ENCODE data around the gene PCDHGC5. TPM values are rescaled to one million over a fixed set of nuclear protein-coding genes. Genes with fewer than 3 reads are reported as not detected.

PCDHGC5 gene
- total and polyA plus RNA-seq, 2 donors from 2014 or later, result 1.4 TPM; not detected in 1

DNA sequence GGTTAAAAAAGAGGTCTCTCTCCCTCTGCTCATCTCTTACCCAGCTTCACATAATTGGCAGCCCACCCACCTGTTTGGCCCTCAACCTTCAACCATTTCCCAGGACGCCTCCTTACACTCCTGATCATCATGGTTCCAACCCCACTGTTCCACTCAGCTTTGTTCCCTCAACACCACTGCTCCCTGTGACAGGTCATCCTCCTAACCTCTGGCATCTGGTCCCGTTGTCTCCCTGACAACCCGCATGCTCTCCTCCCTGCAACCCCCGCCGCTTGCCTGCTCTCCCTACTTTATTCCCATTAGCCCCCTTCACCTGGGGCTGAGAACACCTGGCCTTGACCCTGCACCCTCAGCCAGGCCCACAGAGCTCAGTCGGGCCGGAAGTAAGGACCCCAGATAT is 12.9 kb downstream of the PCDHGC5 start:
- Histone ChIP-seq H3K4me3 (ENCODE audit: low read length in 3 of 3) (no peak overlapping the region), H3K9ac (ENCODE audit: low read length in 3 of 3) (no peak overlapping the region), H3K27me3 (ENCODE audit: control insufficient read depth, insufficient read depth, low read length) (no peaks in the 10 kb centered on the region), H3K27ac (ENCODE audit: low read depth in 2 of 2, low read length in 2 of 2) (no peak overlapping the region), H3K9me3 (ENCODE audit: control insufficient read depth in 2 of 3, insufficient read depth in 1 of 3, low read length in 3 of 3) (no peaks in the 10 kb centered on the region), H3K4me1 (ENCODE audit: control insufficient read depth in 2 of 3, insufficient read depth in 2 of 3, low read depth in 1 of 3, low read length in 3 of 3) (no peaks in the 10 kb centered on the region), H3K36me3 (ENCODE audit: control insufficient read depth in 2 of 3, insufficient read depth in 3 of 3, low read length in 3 of 3) (no peaks in the 10 kb centered on the region)
- DNase-seq, result no peak
- TF ChIP-seq, protein P1, sequence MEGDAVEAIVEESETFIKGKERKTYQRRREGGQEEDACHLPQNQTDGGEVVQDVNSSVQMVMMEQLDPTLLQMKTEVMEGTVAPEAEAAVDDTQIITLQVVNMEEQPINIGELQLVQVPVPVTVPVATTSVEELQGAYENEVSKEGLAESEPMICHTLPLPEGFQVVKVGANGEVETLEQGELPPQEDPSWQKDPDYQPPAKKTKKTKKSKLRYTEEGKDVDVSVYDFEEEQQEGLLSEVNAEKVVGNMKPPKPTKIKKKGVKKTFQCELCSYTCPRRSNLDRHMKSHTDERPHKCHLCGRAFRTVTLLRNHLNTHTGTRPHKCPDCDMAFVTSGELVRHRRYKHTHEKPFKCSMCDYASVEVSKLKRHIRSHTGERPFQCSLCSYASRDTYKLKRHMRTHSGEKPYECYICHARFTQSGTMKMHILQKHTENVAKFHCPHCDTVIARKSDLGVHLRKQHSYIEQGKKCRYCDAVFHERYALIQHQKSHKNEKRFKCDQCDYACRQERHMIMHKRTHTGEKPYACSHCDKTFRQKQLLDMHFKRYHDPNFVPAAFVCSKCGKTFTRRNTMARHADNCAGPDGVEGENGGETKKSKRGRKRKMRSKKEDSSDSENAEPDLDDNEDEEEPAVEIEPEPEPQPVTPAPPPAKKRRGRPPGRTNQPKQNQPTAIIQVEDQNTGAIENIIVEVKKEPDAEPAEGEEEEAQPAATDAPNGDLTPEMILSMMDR (IDR thresholded peaks at IDR 0.05; ENCODE audit: borderline replicate concordance, extremely low read depth, insufficient read depth), result no peak
- FAIRE-seq, result no peak
- intact Hi-C loops (cut with DNase I), result no loop called here

DNA sequence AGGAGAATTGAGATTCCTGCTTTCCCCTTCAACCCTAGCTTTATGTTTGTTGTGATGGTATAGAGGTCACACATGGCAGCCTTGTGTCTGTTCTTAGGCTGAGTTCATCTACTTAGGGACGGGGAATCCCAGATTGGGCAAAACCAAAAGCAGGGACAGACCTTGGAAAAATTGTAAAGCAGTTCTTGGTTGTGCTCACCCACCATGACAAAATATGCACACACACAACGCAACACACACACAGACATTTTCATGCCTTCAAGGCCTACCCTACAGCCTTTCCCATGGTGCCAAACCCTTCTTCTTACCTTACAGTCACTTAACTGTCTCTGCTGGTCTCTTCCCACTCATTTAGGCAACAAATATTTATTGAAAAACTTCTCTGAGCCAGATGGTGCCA is 14.8 kb downstream of the PCDHGC5 start:
- Histone ChIP-seq H3K27ac (ENCODE audit: low read depth in 2 of 2, low read length in 2 of 2) (no peak overlapping the region), H3K9ac (ENCODE audit: low read length in 3 of 3) (no peak overlapping the region), H3K9me3 (ENCODE audit: control insufficient read depth in 2 of 3, insufficient read depth in 1 of 3, low read length in 3 of 3) (no peaks in the 10 kb centered on the region), H3K27me3 (ENCODE audit: control insufficient read depth, insufficient read depth, low read length) (no peaks in the 10 kb centered on the region), H3K36me3 (ENCODE audit: control insufficient read depth in 2 of 3, insufficient read depth in 3 of 3, low read length in 3 of 3) (no peaks in the 10 kb centered on the region), H3K4me3 (ENCODE audit: low read length in 3 of 3) (no peak overlapping the region), H3K4me1 (ENCODE audit: control insufficient read depth in 2 of 3, insufficient read depth in 2 of 3, low read depth in 1 of 3, low read length in 3 of 3) (no peaks in the 10 kb centered on the region)
- TF ChIP-seq, protein P1 (IDR thresholded peaks at IDR 0.05; ENCODE audit: borderline replicate concordance, extremely low read depth, insufficient read depth), result no peak
- intact Hi-C loops (cut with DNase I), result no loop called here
- FAIRE-seq, result no peak
- no peak for DNase-seq

DNA sequence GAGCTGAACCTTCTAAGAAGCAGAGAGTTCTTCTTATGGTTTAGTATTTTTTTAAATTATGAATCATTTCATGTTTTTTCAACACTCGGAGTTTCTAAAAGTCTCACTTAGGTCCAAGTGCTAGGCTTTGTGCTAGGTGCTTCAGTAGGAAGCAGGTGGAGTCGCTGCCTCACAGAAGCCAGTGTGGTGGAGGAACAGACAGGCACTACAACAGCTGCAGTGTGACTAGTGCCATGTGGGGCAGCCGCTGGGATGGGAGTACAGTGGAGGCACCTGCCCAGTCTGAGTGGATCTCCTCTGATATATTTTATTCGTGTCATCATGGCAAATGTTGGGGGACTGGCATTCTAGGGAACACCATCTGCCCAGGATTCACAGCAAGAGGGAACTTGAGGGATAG is 15.3 kb downstream of the PCDHGC5 start:
- no peaks in the 10 kb centered on the region for H3K27me3 ChIP-seq (ENCODE audit: control insufficient read depth, insufficient read depth, low read length)
- FAIRE-seq, result no peak
- no peak overlapping the region for H3K4me3 ChIP-seq (ENCODE audit: low read length in 3 of 3)
- TF ChIP-seq, protein P1 (IDR thresholded peaks at IDR 0.05; ENCODE audit: borderline replicate concordance, extremely low read depth, insufficient read depth), result no peak
- H3K27ac ChIP-seq (ENCODE audit: low read depth in 2 of 2, low read length in 2 of 2), result no peak overlapping the region
- H3K36me3 ChIP-seq (ENCODE audit: control insufficient read depth in 2 of 3, insufficient read depth in 3 of 3, low read length in 3 of 3), result no peaks in the 10 kb centered on the region
- no peaks in the 10 kb centered on the region for H3K9me3 ChIP-seq (ENCODE audit: control insufficient read depth in 2 of 3, insufficient read depth in 1 of 3, low read length in 3 of 3)
- no peak for DNase-seq
- intact Hi-C loops (cut with DNase I), result no loop called here
- no peak overlapping the region for H3K9ac ChIP-seq (ENCODE audit: low read length in 3 of 3)
- peaks cover under 1 to 1% (median under 1%) of the 10 kb centered on the region in 3 donors for H3K4me1 ChIP-seq (ENCODE audit: control insufficient read depth in 2 of 3, insufficient read depth in 2 of 3, low read depth in 1 of 3, low read length in 3 of 3)

Measured in kidney (tissue), 14 donors.